ENCODE data around the gene RPAIN.

RPAIN gene

GRCh38 chr17:5381542-5381941 lies 38.4 kb upstream of the RPAIN start:
- H3K4me3 ChIP-seq (ENCODE audit: low read length): no peak overlapping the region
- no peak for TF ChIP-seq CTCF (IDR thresholded peaks at IDR 0.05; ENCODE audit: insufficient read depth, low read depth, low read length, missing control alignments)
- DNase-seq (ENCODE audit: low read depth): peak; percentile 35

- no peak for DNase-seq (ENCODE audit: low read depth)
- no peak overlapping the region for H3K4me3 ChIP-seq (ENCODE audit: low read length)
- TF ChIP-seq CTCF (IDR thresholded peaks at IDR 0.05; ENCODE audit: insufficient read depth, low read depth, low read length, missing control alignments): no peak
Observed at GRCh38 chr17:5391678-5392077, 28.3 kb upstream of the RPAIN start.

GRCh38 chr17:5396612-5397011 lies 23.4 kb upstream of the RPAIN start:
- H3K4me3 ChIP-seq (ENCODE audit: low read length): no peak overlapping the region
- TF ChIP-seq CTCF (IDR thresholded peaks at IDR 0.05; ENCODE audit: insufficient read depth, low read depth, low read length, missing control alignments): no peak
- DNase-seq (ENCODE audit: low read depth): no peak

- TF ChIP-seq CTCF (IDR thresholded peaks at IDR 0.05; ENCODE audit: insufficient read depth, low read depth, low read length, missing control alignments): no peak
- DNase-seq (ENCODE audit: low read depth): no peak
Observed at GRCh38 chr17:5399767-5400166, 20.2 kb upstream of the RPAIN start.

GRCh38 chr17:5405400-5405799 lies 14.6 kb upstream of the RPAIN start:
- TF ChIP-seq CTCF (IDR thresholded peaks at IDR 0.05; ENCODE audit: insufficient read depth, low read depth, low read length, missing control alignments): no peak
- no peak for DNase-seq (ENCODE audit: low read depth)
- no peak overlapping the region for H3K4me3 ChIP-seq (ENCODE audit: low read length)

More at GRCh38 chr17:5399767-5400166, 20.2 kb upstream of the RPAIN start:
- H3K4me3 ChIP-seq (ENCODE audit: low read length): no peak overlapping the region

GRCh38 chr17:5408186-5408585 lies 11.8 kb upstream of the RPAIN start:
- no peak overlapping the region for H3K4me3 ChIP-seq (ENCODE audit: low read length)
- no peak for TF ChIP-seq CTCF (IDR thresholded peaks at IDR 0.05; ENCODE audit: insufficient read depth, low read depth, low read length, missing control alignments)
- DNase-seq (ENCODE audit: low read depth): no peak

- no peak overlapping the region for H3K4me3 ChIP-seq (ENCODE audit: low read length)
- no peak for DNase-seq (ENCODE audit: low read depth)
- TF ChIP-seq CTCF (IDR thresholded peaks at IDR 0.05; ENCODE audit: insufficient read depth, low read depth, low read length, missing control alignments): no peak
Observed at GRCh38 chr17:5410594-5411272, 9.2 kb upstream of the RPAIN start.

Data from epithelial cell of esophagus (primary cell).